GM10847 (cell line): Measurements from ENCODE around the gene ZNF474.

Experiments used
- POLR2A ChIP-seq: IDR thresholded peaks from 2 replicates; pipeline ENCODE4 v1.6.1; 2011; ENCODE audit not compliant: insufficient read length; ENCODE audit errors: extremely low read depth

Gene ZNF474

DNA sequence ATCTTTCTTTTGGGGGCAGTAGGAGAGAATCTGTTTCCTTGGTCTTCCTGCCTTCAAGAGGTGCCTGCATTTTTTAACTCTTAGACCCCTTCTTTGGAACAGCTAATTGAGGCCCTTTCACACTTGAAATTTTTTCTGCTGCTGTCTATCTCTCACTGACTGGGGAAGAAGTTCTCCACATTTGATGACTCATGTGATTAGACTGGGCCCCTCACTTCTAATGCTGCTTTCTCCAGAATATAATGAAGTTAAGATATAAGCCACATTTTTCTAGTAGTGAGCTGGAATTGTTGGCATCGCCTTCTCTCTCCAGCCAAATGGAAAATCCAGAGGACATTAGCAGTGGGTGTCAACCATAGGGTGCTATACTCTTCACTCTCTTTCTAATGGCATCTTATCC lies 12.4 kb downstream of the ZNF474 start:
- TF ChIP-seq POLR2A, result no peak

DNA sequence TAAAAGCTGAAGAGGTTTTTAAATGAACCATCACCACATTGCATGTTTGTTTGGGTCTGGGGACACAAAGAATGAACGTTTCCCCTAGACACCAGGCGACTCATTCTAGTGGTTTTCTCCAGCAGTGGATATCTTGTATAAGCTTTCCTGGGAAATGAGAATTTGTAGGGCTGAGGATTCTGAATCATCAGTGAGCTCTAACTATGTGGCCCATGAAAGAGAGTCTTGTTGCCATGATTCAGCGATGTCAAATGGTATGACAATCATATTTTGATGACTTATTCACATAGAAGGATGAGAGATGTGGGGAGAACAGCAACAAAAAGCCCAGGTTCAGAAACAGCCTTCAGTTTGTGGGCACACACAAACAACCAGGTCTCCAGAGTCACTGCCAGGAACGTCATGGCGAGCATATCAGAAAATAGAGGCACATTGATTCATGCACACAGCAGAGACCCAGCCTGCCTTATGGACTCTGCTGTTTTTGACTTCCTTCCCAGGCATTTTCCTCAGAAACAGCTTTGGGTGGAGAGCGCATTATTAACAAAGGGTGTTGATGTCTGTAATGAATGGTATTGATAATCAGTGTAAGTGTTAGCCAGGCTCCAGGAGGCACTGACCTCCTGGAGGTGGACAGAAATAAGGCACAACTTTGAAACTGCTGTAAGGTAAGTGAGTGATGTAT lies 13.3 kb downstream of the ZNF474 start:
- no peak for TF ChIP-seq POLR2A

DNA sequence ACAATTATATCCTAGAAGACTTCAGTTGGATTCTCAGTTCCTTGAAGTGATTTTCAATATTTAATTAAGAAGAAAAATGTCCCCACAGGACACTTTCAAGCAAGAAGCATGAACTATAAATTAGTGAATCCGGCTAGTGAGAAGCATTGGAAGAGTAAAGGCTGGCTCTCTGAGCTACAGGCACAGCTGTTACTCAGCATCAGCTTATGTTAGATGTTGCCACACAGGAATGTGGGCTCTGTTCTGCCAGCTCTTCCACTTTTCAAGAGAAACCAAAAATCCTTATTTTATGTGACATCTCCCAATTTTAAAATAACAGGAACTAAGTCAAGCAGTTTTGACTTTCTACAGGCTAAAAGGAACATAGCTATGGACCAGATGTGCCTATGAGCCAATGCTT lies 14.9 kb downstream of the ZNF474 start:
- no peak for TF ChIP-seq POLR2A

DNA sequence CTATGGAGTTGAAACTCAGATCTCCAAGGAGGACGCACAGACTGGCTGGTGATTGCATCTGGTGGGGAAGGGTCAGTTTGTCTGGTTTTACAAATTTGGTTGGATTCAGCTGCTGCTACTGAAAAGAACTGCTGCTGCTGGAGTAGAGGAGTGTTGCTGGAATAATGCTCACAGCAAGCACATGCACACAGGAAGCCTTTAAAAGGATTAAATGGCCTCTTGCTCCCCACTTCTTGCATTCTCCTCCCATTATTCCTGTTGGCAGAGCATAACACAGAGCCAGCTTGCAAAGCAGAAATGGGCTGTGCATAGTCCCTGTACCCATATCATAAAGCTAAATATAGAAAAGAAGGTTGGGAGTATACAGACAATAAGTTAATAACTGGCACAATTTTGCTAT lies 16.6 kb downstream of the ZNF474 start:
- no peak for TF ChIP-seq POLR2A

DNA sequence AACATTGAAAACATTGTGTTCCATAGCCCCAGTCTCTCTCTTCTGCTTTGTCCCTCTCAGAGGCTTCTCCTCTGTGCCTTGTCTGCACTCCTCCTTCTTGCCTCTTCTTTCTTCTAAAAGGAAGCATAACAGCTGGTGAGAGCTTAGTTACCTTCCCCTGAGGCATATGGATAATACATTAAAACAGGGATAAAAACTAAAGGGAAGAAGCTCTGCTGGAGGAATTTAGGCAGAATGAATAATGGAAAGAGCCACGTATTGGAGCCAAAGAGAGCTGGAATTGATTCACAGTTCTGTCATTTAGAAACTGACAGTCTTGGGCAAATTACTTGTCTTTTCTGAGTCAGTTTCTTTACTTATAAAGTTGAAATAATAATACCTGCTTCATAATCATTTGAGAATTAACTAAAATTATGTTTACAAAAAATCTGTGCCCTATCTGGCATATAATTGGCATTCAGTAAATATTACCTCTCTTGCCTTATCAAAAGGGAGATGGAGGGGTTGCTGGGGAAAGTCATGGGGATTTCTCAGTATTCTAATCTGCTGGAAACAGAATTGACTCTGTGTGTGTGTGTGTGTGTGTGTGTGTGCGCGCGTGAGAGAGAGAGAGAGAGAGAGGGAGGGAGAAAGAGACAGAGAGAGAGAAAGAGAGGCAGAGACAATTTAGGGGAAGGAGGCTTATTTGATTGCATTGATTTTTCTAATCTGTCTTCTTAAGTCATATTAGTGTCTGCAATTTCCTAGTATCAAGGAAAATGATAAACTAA lies 20.2 kb downstream of the ZNF474 start:
- TF ChIP-seq POLR2A, result no peak

DNA sequence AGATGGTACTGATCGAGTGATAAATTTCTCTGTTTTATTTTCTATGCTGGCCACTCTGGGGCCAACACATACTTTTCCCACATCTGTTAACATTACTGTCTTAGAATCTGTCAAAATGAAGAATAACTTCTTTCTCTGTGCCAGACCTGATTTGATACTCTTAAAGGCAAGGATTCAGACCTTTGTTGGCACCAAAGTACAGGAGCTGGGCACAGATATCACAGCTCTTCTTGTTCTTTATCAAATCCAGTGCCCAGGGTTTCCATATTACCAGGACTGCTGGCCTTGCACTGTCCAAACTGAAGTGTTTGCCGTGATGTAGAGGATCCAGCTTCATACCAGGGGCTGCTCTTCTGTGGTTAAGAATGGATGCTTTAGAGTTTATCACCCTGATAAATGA lies 20.9 kb downstream of the ZNF474 start:
- no peak for TF ChIP-seq POLR2A

DNA sequence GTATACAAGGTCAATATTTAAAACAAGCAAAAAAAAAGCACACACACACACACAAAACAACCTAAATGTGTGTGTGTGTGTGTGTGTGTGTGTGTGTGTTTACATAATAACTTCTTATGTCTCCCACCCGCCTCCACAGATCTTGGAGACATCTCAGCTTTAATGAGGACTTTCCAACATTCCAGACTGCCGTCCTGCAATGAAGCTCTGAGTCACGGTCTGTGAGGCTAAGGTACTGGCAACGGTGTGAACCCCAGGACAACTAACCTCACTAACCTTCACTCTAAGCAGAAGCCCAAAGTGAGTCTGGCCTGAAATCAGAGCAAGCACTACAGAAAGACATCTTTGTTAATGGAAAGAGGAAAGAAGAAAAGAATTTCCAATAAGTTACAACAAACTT lies 22.3 kb downstream of the ZNF474 start:
- TF ChIP-seq POLR2A, result no peak

DNA sequence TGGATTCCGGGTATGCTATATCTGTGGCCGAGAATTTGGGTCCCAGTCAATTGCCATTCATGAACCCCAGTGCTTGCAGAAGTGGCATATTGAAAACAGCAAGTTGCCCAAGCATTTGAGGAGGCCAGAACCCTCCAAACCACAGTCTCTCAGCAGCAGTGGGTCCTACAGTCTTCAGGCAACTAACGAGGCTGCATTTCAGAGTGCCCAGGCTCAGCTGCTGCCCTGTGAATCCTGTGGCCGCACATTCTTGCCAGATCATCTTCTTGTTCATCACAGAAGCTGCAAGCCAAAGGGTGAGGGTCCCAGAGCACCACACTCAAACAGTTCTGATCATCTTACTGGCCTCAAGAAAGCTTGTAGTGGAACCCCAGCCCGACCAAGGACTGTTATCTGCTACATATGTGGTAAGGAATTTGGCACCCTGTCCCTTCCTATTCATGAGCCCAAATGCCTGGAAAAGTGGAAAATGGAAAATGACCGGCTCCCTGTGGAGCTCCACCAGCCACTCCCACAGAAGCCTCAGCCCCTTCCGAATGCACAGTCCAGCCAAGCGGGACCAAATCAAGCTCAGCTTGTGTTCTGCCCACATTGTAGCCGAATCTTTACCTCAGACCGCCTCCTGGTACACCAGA lies 23.0 kb downstream of the ZNF474 start:
- TF ChIP-seq POLR2A, result no peak

DNA sequence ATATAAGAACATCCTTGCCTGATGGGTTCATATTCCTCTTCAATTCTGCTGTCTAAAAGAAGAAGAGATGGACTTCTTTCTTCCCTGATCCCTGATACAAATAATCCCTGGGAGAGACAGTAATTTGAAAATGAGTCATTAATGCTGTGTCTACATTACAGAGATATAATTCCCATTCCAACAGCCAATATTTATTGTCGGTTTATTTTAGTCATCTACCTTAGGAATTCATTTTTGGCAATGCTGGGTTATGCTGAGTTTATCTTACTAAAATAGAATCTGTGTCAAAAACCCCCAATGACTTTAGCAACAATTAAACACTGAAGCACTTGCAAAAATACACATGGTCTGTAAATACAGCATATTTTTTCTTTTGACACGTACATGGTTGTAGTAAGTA lies 23.9 kb downstream of the ZNF474 start:
- no peak for TF ChIP-seq POLR2A

DNA sequence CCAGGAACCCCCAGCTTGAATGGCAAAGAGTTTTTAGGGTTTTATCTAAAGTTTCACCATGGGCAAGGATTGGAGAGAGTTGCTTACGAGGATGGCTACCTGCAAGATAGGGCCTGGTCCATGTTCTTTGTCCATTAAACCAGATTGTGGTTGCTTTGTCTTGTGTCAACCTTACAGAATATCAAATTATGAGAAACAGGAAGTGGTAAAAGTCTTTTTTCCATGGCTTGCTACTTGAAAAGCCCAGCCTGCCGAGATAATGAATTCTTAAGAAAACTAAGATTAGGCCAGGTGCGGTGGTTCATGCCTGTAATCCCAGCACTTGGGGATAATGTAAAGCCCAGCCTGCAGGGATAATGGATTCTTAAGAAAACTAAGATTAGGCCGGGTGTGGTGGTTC lies 24.4 kb downstream of the ZNF474 start:
- no peak for TF ChIP-seq POLR2A

DNA sequence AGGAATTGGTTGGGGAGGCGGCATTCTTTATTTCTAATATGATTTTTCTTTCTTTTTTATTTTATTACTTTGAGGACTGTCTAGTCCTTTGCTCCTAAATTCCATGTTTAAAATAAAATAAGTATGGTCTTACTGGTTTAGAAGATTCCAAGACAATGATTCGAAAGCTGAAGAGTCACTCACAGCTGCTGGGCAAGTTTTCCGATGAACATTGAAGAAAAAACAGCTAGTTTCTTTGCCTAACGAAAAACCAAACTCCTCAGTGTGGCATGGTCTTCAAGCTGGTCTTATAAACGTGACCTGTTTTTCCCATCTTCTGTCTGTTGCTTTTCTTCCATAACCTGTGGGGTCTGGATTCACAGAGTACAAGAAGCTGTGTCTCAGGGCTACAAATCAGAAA lies 25.1 kb downstream of the ZNF474 start:
- no peak for TF ChIP-seq POLR2A

DNA sequence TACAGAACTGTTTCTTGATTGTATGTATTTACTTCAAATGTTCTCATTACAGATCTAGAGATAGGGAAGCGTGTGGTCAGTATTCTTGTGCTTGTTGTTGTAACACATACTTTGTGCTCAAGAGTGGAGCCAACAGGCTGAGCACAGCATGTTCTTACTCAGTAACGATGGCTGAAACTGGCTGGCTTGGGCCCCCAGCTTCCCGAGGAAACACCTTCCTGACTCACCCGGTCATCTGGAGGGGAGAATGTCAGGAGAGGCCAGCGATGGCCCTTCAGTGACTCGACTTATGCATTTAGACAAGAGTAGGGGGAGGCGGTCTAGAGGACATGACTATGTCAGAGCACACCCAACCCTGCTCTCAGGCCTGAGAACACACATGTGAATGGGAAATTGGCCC lies 25.6 kb downstream of the ZNF474 start:
- TF ChIP-seq POLR2A, result no peak

DNA sequence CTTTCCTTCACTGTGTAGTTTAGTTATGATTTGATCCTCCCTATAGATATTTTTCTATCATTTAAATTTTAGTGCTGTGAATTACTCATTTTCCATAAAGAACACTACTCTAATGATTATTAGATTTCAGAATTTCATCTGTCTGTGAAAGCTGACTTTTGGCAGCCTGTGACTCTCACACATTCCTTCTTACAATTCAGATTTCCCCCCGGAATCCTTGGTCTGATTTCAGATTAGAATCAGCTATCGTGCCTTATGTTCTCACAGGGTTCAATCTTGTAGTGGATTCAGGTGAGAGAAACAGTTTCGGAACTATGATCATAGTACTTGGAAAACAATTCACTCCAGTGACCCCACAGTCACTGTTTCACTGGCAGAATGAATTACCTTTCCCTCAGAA lies 26.2 kb downstream of the ZNF474 start:
- no peak for TF ChIP-seq POLR2A

DNA sequence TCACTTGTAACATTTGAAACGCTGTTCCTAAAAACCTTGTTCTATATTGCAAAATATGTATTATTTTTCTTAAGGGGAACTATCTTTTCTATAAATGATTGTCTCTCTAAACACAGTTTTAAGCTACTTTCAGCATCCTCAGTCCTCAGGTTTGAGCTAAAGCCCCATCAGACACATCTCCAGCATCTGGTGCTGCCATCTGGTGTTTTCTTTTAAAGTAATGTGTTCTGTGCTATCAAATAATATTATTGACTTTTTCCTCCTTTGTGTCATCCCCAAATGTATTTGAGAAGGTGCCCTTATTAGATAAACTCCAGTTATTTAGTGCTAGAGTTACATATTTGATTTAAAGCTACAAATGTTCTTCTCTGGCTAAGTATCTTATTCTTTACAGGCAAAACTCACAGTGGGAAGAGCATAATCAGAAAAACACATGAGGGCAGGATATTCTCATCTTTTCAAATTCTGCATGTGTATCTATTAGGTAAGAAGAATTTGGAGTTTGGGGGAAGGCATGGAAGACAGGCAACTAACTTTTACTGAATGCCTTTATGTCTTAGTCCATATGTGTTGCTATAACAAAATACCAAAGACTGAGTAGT lies 27.5 kb downstream of the ZNF474 start:
- no peak for TF ChIP-seq POLR2A

DNA sequence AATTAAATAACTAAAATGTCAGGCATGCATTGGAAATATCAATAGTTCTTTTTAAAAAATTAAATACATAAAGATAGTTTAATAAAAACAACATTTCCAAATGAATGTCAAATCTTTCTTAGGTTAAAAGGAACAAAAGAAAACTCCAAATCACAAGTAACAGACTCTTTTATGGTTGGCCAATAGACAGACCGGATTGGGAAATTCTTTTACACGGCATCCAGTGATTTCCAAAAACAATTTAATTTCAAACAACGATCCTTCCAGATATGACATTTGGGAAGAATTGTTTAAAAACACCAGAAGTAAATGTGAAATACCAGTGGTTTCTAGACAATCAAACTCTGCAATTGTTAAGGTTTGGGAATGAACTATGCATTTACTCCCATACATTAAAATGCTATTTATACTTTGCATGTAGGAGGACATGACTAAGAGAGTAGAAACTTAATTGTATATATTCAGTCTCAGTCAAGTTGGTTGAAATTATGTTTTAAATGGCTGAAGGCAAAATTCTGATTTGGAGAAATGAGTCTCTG lies 32.8 kb downstream of the ZNF474 start:
- TF ChIP-seq POLR2A, result no peak

DNA sequence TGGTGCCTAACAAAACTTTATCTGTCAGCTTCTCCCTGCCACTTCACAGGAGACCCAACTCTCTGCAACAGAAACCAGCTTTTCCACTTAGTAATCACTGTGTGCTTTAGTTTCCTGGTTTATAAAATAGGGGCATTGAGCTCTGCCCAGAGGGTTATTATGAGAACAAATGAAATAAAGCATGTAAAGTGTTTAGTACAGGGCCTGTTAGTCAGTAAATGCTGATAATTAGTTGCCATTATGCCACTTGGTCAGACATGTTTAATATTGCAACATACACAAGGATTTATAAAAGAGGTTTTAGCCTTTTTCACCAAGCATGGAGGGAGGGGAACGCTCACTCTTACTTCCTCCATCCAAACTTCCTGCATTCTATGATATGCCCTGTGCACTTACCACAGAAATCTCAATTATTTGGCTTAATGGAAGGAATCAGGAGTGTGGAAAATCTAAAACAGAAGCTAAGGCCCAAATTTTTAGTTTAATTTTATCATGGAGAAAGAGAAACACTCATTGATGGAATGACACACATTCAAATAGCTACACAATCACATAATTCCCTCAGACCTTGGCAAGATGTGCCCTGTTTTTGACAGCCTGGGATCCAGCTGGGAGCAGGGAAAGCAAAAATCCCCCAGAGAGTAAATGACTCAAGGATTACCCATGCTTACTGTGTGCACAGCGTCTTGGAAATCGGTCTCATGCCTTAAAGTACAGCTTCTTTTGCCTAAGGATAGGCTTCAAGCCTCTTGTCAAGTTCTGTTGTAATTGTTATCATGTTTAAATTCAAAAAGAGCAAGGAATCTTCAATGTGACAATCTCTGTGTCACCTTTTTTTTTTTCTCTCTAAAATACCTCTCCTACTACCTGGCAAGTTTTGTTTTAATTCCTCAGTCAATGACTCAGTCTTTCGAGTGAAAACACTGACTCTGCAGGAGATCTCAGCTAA lies 34.0 kb downstream of the ZNF474 start:
- no peak for TF ChIP-seq POLR2A
